GM12878 (cell line): Measurements from ENCODE around the gene RABL3.

Source experiments
- CBFB ChIP-seq: IDR thresholded peaks from 2 replicates; pipeline ENCODE4 v1.6.1; 2016; ENCODE audit warnings: antibody characterized with exemption, low read depth
- CTCF ChIP-seq, 3 experiments: IDR thresholded peaks in 2 of 3; conservative IDR thresholded peaks in 1 of 3; 2 replicates each; pipeline ENCODE4 v1.5.1; 2011; ENCODE audit warnings: low read depth in 3 of 3, low read length in 3 of 3, mild to moderate bottlenecking in 3 of 3, control low read depth in 2 of 3, moderate library complexity in 2 of 3, inconsistent platforms in 1 of 3, mixed read lengths in 1 of 3; ENCODE audit not compliant: control insufficient read depth in 2 of 3, insufficient read depth in 1 of 3; ENCODE audit errors: extremely low read depth in 1 of 3
- CUX1 ChIP-seq: IDR thresholded peaks from 2 replicates; pipeline ENCODE4 v1.6.1; 2012; ENCODE audit warnings: improper control_type of control experiment, low read depth, low read length; ENCODE audit not compliant: insufficient replicate concordance
- E4F1 ChIP-seq: fragments of 450-650 bp; IDR thresholded peaks from 2 replicates; pipeline ENCODE4 v1.6.1; 2018; ENCODE audit warnings: borderline replicate concordance, mild to moderate bottlenecking; ENCODE audit not compliant: partially characterized antibody
- EZH2 ChIP-seq: IDR thresholded peaks from 2 replicates; pipeline ENCODE4 v1.6.1; 2012; ENCODE audit warnings: low read depth, mild to moderate bottlenecking, control low read depth, inconsistent platforms, low read length, borderline replicate concordance; ENCODE audit not compliant: control insufficient read depth
- FOS ChIP-seq: IDR thresholded peaks from 3 replicates; pipeline ENCODE4 v1.6.1; 2011; ENCODE audit warnings: borderline replicate concordance; ENCODE audit not compliant: insufficient read length; ENCODE audit errors: extremely low read depth
- MTA2 ChIP-seq: fragments of 450-650 bp; IDR thresholded peaks from 2 replicates; pipeline ENCODE4 v1.6.1; 2016; ENCODE audit warnings: low read depth, mild to moderate bottlenecking, moderate library complexity
- NFYB ChIP-seq: IDR thresholded peaks from 2 replicates; pipeline ENCODE4 v1.6.1; 2011; ENCODE audit warnings: low read depth, mild to moderate bottlenecking, low read length, improper control_type of control experiment, moderate library complexity; ENCODE audit not compliant: insufficient read depth
- NR2C2 ChIP-seq: IDR thresholded peaks from 2 replicates; pipeline ENCODE4 v1.6.1; 2011; ENCODE audit warnings: borderline replicate concordance, low read depth; ENCODE audit not compliant: control insufficient read depth, insufficient read length
- POLR2A ChIP-seq: IDR thresholded peaks from 2 replicates; pipeline ENCODE4 v1.6.1; 2011; ENCODE audit warnings: low read depth, mild to moderate bottlenecking, low read length
- POLR2AphosphoS5 ChIP-seq: IDR thresholded peaks from 2 replicates; pipeline ENCODE4 v1.6.1; 2011; ENCODE audit warnings: mild to moderate bottlenecking, low read length, inconsistent platforms
- REST ChIP-seq: IDR thresholded peaks from 2 replicates; pipeline ENCODE4 v1.6.1; 2012; ENCODE audit warnings: mild to moderate bottlenecking, low read depth, low read length
- RFX5 ChIP-seq: IDR thresholded peaks from 2 replicates; pipeline ENCODE4 v1.6.1; 2011; ENCODE audit warnings: low read depth, low read length, improper control_type of control experiment
- SIX5 ChIP-seq: IDR thresholded peaks from 2 replicates; pipeline ENCODE4 v1.6.1; 2011; ENCODE audit warnings: mild to moderate bottlenecking, low read depth, low read length, moderate library complexity; ENCODE audit not compliant: severe bottlenecking

GRCh38 chr3:120791010-120791409 lies 48.7 kb upstream of the RABL3 start:
- TF ChIP-seq CTCF (IDR thresholded peaks at IDR 0.05 in 2 of 3, conservative IDR thresholded peaks at IDR 0.05 in 1 of 3; ENCODE audit: control insufficient read depth in 2 of 3, extremely low read depth in 1 of 3, insufficient read depth in 1 of 3, low read depth in 3 of 3, low read length in 3 of 3) (no peak), NFYB (no peak), REST (no peak), EZH2 (no peak), RFX5 (no peak), CUX1 (no peak), CBFB (no peak), E4F1 (no peak), POLR2AphosphoS5 (no peak), SIX5 (no peak), FOS (no peak), MTA2 (no peak), POLR2A (no peak), NR2C2 (no peak)
